ENCODE results near the gene DOCK6. TPM values are rescaled to one million over a fixed set of nuclear protein-coding genes. Genes with fewer than 3 reads are reported as not detected.

DOCK6 gene, protein sequence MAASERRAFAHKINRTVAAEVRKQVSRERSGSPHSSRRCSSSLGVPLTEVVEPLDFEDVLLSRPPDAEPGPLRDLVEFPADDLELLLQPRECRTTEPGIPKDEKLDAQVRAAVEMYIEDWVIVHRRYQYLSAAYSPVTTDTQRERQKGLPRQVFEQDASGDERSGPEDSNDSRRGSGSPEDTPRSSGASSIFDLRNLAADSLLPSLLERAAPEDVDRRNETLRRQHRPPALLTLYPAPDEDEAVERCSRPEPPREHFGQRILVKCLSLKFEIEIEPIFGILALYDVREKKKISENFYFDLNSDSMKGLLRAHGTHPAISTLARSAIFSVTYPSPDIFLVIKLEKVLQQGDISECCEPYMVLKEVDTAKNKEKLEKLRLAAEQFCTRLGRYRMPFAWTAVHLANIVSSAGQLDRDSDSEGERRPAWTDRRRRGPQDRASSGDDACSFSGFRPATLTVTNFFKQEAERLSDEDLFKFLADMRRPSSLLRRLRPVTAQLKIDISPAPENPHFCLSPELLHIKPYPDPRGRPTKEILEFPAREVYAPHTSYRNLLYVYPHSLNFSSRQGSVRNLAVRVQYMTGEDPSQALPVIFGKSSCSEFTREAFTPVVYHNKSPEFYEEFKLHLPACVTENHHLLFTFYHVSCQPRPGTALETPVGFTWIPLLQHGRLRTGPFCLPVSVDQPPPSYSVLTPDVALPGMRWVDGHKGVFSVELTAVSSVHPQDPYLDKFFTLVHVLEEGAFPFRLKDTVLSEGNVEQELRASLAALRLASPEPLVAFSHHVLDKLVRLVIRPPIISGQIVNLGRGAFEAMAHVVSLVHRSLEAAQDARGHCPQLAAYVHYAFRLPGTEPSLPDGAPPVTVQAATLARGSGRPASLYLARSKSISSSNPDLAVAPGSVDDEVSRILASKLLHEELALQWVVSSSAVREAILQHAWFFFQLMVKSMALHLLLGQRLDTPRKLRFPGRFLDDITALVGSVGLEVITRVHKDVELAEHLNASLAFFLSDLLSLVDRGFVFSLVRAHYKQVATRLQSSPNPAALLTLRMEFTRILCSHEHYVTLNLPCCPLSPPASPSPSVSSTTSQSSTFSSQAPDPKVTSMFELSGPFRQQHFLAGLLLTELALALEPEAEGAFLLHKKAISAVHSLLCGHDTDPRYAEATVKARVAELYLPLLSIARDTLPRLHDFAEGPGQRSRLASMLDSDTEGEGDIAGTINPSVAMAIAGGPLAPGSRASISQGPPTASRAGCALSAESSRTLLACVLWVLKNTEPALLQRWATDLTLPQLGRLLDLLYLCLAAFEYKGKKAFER (N-terminal part only)
- total RNA-seq, result 1.2 and 2.2 TPM in 2 replicates

DNA sequence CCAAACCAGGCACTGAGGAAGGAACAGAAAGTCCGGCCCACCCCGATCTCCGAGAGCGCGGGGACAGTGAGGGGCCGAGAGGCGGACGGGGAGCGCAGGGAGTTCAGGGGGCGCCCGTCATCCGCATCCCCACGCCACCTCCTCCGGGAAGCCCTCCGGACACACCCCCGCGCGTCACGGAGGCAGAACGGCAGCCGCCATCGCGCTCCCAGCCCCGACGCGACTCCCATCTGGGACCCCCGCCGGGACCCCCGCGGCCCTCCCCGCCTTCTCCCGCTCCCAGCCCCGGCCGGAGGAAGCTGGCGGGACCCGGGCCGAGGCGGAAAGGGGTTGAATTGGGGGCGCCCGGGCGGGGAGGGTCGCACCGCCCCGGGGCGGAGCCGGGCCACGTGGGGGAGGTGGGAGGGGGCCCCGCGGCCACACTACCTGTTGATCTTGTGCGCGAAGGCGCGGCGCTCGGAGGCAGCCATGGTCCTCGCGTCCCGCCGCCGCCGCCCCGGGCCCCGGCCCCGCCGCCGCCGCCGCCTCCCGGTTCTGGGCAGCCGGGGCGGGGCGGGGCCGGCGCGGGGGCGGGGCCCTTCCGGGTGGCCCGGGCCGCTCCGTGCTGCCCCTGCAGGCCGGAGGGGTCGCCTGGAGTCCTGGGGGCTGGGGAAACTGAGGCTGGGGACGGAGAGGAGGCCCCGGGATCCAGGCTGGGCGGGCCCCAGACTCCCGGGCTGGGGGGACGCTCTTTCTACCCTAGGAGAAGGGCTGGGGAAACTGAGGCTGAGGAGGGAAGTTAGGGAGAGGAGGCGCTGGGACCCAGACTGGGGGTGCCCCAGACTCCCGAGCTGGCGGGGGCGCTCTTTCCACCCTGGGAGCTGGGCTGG, at the start of gene DOCK6:
DOCK6 (minus strand) TSS at position 554 of the 869 bp plus-strand sequence; CDS start at position 470, 84 bp downstream.
- no peak within 1 kb of the TSS for H3K27ac Mint-ChIP-seq
- no peaks in the 10 kb centered on the region for H3K9me3 Mint-ChIP-seq
- H3K36me3 Mint-ChIP-seq (ENCODE audit: low read depth), result no peaks in the 10 kb centered on the region
- H3K4me3 Mint-ChIP-seq, result peak within 1 kb of the TSS; percentile 72
- intact Hi-C loops (cut with micrococcal nuclease), result no loop called here
- peaks cover 3% of the 10 kb centered on the region for H3K4me1 Mint-ChIP-seq
- H3K27me3 Mint-ChIP-seq, result peaks cover 54% of the 10 kb centered on the region
- no peak for DNase-seq

DNA sequence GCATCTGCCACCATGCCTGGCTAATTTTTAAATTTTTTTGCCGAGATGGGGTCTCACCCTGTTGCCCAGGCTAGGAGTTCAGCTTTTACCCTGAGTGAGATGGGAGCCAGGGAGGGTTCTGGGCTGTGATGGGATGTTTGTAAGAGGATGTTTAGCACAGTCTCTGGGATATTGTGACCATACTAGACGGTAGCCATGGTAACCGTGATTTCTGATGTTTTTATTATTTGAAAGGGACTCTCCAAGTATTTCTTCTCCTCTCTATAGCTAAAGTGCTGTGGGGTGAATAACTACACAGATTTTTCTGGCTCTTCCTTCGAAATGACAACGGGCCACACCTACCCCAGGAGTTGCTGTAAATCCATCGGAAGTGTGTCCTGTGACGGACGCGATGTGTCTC, 44.0 kb upstream of the DOCK6 start:
- intact Hi-C loops (cut with micrococcal nuclease), result no loop called here
- no peak overlapping the region for H3K4me3 Mint-ChIP-seq
- no peak overlapping the region for H3K27ac Mint-ChIP-seq
- H3K4me1 Mint-ChIP-seq, result no peaks in the 10 kb centered on the region
- peaks cover 8% of the 10 kb centered on the region for H3K27me3 Mint-ChIP-seq
- no peaks in the 10 kb centered on the region for H3K36me3 Mint-ChIP-seq (ENCODE audit: low read depth)
- H3K9me3 Mint-ChIP-seq, result no peaks in the 10 kb centered on the region
- DNase-seq, result no peak

DNA sequence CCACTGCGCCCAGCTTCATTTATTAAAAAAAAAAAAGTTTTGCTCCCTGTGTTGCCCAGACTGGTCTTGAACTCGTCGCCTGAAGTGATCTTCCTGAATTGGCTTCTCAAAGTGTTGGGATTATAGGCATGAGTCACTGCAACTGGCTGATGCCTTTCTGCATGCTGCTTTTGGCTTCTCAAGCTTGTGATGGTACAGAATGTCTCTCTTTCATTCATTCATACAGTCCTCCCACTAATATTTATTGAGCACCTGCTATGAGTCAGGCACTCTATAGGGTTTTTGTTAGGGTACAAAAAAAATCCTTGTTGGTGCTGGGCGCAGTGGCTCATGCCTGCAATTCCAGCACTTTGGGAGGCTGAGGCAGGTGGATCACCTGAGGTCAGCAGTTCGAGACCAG, 42.6 kb upstream of the DOCK6 start:
- Mint-ChIP-seq H3K4me3 (no peak overlapping the region), H3K4me1 (no peaks in the 10 kb centered on the region), H3K27me3 (peaks cover 8% of the 10 kb centered on the region), H3K9me3 (no peaks in the 10 kb centered on the region), H3K27ac (no peak overlapping the region), H3K36me3 (ENCODE audit: low read depth) (no peaks in the 10 kb centered on the region)
- DNase-seq, result no peak
- intact Hi-C loops (cut with micrococcal nuclease), result no loop called here

DNA sequence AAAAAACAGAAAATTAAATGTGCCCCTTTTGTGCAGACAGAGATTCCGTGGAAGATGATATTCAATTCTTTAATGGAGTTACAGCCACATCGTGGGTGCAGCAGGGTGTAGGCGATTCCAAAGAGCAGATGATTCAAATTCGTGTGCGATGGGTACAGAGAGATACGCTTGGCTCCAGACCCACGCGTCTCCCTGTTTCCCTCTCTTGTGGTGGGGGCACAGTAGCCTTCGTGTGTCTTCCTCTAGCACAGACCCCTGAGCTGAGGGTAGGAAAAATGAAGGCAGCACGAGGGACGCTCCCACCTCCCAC, 38.4 kb upstream of the DOCK6 start:
- intact Hi-C loops (cut with micrococcal nuclease), result no loop called here
- Mint-ChIP-seq H3K4me3 (no peak overlapping the region), H3K4me1 (no peaks in the 10 kb centered on the region), H3K36me3 (ENCODE audit: low read depth) (no peaks in the 10 kb centered on the region), H3K27ac (no peak overlapping the region), H3K27me3 (peaks cover 15% of the 10 kb centered on the region), H3K9me3 (no peaks in the 10 kb centered on the region)
- DNase-seq, result no peak

DNA sequence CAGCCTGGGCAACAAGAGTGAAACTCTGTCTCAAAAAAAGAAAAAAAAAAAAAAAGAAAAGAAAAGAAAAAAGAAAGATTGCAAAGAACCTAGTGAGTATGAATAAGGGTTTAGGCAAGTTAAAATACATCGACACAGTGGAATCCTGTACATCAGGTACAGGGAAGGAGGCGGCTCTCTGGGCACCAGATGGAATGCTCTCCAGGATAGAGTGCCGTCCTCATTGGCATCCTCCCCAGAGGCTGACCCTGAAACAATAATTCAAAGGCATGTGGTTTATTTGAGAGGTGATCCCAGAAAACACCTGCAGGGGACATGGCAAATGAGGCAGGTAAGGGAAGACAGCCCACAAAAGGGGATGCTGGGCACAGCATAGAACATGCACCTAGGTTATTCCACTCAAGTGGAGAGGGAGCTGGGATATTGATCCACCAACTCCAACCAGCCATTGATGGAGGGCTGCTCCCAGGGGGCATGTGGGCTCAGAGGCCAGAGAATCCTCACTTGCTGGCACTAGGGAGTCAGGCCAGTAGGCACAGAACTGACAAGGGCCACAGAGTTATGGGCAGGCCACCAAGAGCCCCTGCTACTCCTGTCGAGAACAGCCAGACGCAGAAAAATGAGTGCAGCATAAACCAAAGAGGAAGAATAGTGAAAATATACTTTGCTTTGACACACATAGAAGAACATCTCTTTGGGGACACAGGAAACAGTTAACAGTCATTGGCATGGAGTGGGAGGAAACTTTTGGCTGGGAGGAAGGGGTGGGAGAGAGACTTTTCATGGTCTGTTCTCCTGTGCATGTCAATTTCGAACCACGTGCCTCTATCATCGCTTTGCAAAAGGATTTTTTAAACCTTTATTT, 37.9 kb upstream of the DOCK6 start:
- no peak overlapping the region for H3K27ac Mint-ChIP-seq
- H3K36me3 Mint-ChIP-seq (ENCODE audit: low read depth), result no peaks in the 10 kb centered on the region
- H3K9me3 Mint-ChIP-seq, result no peaks in the 10 kb centered on the region
- H3K4me3 Mint-ChIP-seq, result no peak overlapping the region
- peaks cover 20% of the 10 kb centered on the region for H3K27me3 Mint-ChIP-seq
- intact Hi-C loops (cut with micrococcal nuclease), result loop anchor here (10.0 kb wide), 1 partner anchor 285 kb away; no protein-coding TSS in a partner anchor
- no peaks in the 10 kb centered on the region for H3K4me1 Mint-ChIP-seq
- DNase-seq, result no peak

DNA sequence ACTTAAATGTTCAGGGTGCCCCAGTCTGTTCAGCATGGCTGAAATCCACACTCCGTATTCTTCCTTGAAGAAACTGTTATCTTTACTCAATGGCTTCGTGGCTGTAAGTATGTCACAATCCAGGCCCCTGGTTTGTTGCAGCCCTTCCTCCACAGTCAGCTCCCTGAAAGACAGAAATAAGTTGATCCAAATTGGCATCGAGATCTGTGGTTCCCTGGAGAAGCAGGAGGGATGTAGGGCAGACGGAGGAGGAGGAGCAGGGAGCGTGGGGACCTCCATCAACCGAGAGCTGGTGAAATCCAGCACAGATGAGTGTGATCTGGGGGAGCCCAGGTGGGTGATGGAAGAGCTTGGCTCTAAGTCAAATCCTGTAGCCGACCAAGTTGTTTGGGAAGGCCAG, 33.9 kb upstream of the DOCK6 start:
- no peak overlapping the region for H3K27ac Mint-ChIP-seq
- H3K4me1 Mint-ChIP-seq, result peaks cover 4% of the 10 kb centered on the region
- intact Hi-C loops (cut with micrococcal nuclease), result loop anchor here (10.0 kb wide), 1 partner anchor 289 kb away; no protein-coding TSS in a partner anchor
- no peak for DNase-seq
- peaks cover 37% of the 10 kb centered on the region for H3K27me3 Mint-ChIP-seq
- H3K9me3 Mint-ChIP-seq, result no peaks in the 10 kb centered on the region
- H3K36me3 Mint-ChIP-seq (ENCODE audit: low read depth), result no peaks in the 10 kb centered on the region
- no peak overlapping the region for H3K4me3 Mint-ChIP-seq

DNA sequence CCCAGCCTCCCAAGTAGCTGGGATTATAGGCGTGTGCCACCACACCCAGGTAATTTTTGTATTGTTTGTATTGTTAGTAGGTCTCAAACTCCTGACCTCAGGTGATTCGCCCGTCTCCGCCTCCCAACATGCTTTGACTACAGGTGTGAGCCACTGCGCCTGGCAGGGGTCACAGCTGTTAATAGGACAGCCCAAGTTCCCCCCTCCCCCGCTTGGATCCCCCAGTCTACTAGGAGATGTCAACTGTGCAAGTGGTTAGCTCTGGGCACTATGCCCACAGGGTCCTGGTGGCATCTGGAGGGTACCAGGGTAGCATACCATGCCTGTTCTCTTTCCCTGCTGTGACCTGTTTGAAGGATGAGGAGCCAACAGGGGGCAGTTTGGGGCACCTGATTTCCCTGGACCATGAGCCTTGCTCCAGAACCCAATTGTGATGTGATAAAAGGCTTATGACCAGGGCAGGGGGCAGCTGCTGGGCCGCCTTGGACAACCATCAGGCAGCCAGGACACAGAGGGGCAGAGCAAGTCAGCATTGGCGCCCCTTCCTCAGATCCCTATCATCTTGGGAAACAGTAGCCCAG, 33.4 kb upstream of the DOCK6 start, which contains the start of gene TSPAN16:
TSPAN16 (plus strand) TSS at position 496 of the 581 bp plus-strand sequence. CDS start 138 bp downstream, outside the sequence.
- Mint-ChIP-seq H3K27ac (no peak within 1 kb of the TSS), H3K36me3 (ENCODE audit: low read depth) (no peaks in the 10 kb centered on the region), H3K27me3 (peaks cover 41% of the 10 kb centered on the region), H3K9me3 (no peaks in the 10 kb centered on the region), H3K4me3 (no peak within 1 kb of the TSS), H3K4me1 (peaks cover 4% of the 10 kb centered on the region)
- no peak for DNase-seq
- intact Hi-C loops (cut with micrococcal nuclease), result loop anchor here (10.0 kb wide), 1 partner anchor 289 kb away; no protein-coding TSS in a partner anchor

DNA sequence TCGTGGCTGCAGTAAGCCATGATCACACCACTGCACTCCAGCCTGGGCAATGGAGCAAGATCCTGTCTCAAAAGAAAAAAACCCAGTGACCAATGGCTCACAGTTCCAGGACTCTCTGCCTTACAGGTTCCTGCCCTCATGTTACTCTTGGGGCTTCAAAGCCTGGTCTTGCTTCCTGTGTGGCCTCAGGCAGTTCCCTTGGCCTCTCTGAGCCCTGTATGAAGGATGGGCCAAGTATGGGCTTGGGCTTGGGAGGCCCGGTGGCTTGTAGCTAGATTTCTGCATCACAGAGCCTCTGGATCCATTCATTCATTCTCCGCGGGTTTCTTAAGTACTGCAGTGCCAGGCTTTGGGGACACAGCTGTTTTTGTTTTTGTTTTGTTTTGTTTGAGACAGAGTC, 32.9 kb upstream of the DOCK6 start:
- intact Hi-C loops (cut with micrococcal nuclease), result loop anchor here (10.0 kb wide), 1 partner anchor 290 kb away; no protein-coding TSS in a partner anchor
- peaks cover 4% of the 10 kb centered on the region for H3K4me1 Mint-ChIP-seq
- H3K36me3 Mint-ChIP-seq (ENCODE audit: low read depth), result no peaks in the 10 kb centered on the region

DNA sequence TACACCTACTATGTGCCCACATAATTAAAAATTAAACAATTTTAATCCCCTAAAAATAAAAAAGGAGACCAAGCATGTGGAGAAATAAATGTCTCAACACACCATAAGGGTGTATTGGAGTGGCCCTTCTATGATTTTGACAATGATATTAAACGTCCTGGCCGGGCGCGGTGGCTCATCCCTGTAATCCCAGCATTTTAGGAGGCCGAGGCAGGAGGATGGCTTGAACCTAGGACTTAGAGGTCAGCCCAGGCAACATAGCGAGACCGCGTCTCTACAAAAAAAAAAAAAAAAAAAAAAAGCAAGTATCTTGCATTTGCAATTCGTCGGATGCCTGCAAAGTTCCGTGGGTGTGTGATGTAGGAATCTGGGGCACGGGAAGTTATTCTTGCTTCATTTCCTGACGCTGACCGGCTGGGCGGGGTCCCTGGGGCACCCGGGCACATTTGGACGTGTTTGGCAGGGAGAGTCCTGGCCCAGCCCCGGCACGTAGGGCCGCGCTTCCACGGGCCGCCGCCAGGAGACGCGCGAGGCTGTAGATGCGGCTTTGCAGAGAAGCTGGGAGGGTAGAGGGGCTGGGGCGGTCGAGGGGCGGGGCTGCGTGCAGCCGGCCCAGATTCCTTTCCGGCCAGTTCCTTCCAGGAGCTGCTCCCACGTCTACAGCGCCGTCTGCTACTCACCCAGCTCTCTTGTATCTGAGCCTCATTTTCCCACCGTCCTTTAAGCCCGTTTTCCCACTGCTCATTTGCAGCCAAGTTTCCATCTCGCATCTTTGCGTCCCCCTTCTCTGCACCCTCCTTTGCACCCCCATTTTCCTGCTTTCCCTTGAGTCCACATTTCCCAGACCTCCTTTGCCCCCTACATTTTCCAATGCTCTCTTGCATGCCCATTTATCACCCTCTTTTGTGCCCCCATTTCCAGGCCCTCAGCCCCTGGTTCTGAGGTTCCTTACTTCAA, 31.4 kb upstream of the DOCK6 start:
- H3K27me3 Mint-ChIP-seq, result peaks cover 47% of the 10 kb centered on the region
- DNase-seq, result peak; percentile 96
- no peak overlapping the region for H3K27ac Mint-ChIP-seq
- no peaks in the 10 kb centered on the region for H3K9me3 Mint-ChIP-seq
- no peaks in the 10 kb centered on the region for H3K36me3 Mint-ChIP-seq (ENCODE audit: low read depth)
- H3K4me1 Mint-ChIP-seq, result peaks cover 4% of the 10 kb centered on the region
- peak overlapping the region; percentile 66 for H3K4me3 Mint-ChIP-seq
- intact Hi-C loops (cut with micrococcal nuclease), result loop anchor here (2.0 to 10.0 kb wide), 3 partner anchors 89 to 291 kb away; partner anchors contain the start of gene EPOR

More for the DNA sequence above, 32.9 kb upstream of the DOCK6 start:
- no peak for DNase-seq
- Mint-ChIP-seq H3K4me3 (no peak overlapping the region), H3K27me3 (peaks cover 41% of the 10 kb centered on the region), H3K27ac (no peak overlapping the region), H3K9me3 (no peaks in the 10 kb centered on the region)

DNA sequence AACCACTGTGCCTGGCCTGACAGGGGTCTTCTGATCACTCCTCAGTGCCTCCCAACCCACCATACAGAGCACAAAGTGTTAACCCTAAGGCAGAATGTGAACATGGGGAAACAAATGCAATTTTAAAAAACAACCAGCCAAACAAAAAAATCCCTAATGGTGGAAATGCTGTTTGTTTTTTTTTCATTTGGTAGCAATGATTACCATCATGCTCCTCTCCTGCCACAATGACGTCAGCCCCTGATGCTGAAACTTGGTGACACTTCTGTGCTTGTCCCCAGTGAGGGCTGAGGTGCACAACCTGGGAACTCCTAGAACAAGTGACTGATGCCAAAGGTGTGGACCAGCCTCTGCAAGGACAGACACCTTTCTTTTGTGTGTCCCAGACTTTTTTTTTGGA, 29.7 kb upstream of the DOCK6 start:
- intact Hi-C loops (cut with micrococcal nuclease), result loop anchor here (2.0 to 10.0 kb wide), 3 partner anchors 90 to 293 kb away; partner anchors contain the start of gene EPOR
- peaks cover 45% of the 10 kb centered on the region for H3K27me3 Mint-ChIP-seq
- H3K4me3 Mint-ChIP-seq, result no peak overlapping the region

DNA sequence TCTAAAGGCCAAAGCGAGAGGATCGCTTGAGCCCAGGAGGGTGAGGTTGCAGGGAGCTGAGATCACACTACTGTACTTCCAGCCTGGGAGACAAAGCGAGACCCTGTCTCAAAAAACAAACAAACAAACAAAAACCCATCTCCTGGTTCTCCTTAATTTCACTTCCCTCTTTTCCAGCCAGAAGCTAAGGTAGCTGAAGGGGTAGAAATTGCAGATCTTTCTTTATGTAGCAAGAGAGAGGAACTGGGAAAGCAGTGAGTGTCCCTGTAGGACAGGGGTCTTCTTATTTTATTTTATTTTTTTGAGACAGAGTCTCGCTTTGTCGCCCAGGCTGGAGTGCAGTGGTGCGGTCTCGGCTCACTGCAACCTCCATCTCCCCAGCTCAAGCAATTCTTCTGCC, 29.1 kb upstream of the DOCK6 start:
- Mint-ChIP-seq H3K27me3 (peaks cover 46% of the 10 kb centered on the region), H3K4me1 (peaks cover 7% of the 10 kb centered on the region), H3K4me3 (no peak overlapping the region), H3K36me3 (ENCODE audit: low read depth) (no peaks in the 10 kb centered on the region), H3K9me3 (no peaks in the 10 kb centered on the region), H3K27ac (no peak overlapping the region)
- DNase-seq, result no peak
- intact Hi-C loops (cut with micrococcal nuclease), result loop anchor here (5.0 to 10.0 kb wide), 2 partner anchors 91 to 293 kb away; partner anchors contain the start of gene EPOR

More for the DNA sequence above, 29.7 kb upstream of the DOCK6 start:
- Mint-ChIP-seq H3K9me3 (no peaks in the 10 kb centered on the region), H3K36me3 (ENCODE audit: low read depth) (no peaks in the 10 kb centered on the region), H3K27ac (no peak overlapping the region), H3K4me1 (peaks cover 7% of the 10 kb centered on the region)
- DNase-seq, result no peak

All from activated CD4-positive, alpha-beta T cell treated with anti-CD3 and anti-CD28 coated beads, Interleukin-2, amount 10 ng/mL, durations not matched to agents 24 days and 14 days (primary cell).